SK-N-SH (cell line): ENCODE results near the gene ANKRD12.

Experiments
- CHD2 ChIP-seq: fragments of 150-350 bp; IDR thresholded peaks from 2 replicates; pipeline ENCODE4 v1.6.1; 2018; ENCODE audit warnings: low read length; ENCODE audit not compliant: partially characterized antibody
- EP300 ChIP-seq, 2 experiments: IDR thresholded peaks; 2 replicates each; pipeline versions ENCODE4 v1.4.0 to v1.6.1; 2012; ENCODE audit warnings: borderline replicate concordance in 1 of 2, low read depth in 1 of 2, low read length in 1 of 2
- MEF2A ChIP-seq: IDR thresholded peaks from 2 replicates; pipeline ENCODE4 v1.4.0; 2012; ENCODE audit warnings: low read depth, borderline replicate concordance
- POLR2AphosphoS5 ChIP-seq: IDR thresholded peaks from 2 replicates; pipeline ENCODE4 v1.6.1; 2012; ENCODE audit warnings: low read depth, low read length
- TF ChIP-seq, protein P1 (sequence below): fragments of 200-600 bp; sonication (generic); IDR thresholded peaks from 2 replicates; pipeline ENCODE4 v1.6.1; 2017; ENCODE audit warnings: antibody characterized with exemption, mild to moderate bottlenecking, moderate library complexity
- TF ChIP-seq, protein P2 (sequence below): IDR thresholded peaks from 2 replicates; pipeline ENCODE4 v1.6.1; 2012; ENCODE audit warnings: mild to moderate bottlenecking, low read depth, low read length, moderate library complexity

DNA sequence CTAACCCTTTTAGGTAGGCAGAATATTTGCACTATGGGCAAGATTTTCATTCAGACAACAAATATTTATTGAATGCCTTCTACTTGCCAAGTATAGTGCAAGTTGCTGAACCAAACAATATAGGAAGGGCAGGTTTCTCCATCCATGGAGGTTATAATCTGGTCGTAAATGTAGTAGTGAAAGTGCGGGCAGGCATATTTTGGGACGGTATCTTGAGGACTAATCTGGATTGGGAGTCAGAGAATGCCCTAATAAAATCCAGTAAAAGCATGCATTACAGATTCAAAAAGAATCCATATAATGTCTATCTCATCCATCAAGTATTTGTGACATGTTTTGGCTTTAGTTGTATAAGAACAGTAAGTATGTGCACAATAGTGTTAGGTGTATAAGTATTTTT lies 35.8 kb upstream of the ANKRD12 start:
- TF ChIP-seq, protein P1, sequence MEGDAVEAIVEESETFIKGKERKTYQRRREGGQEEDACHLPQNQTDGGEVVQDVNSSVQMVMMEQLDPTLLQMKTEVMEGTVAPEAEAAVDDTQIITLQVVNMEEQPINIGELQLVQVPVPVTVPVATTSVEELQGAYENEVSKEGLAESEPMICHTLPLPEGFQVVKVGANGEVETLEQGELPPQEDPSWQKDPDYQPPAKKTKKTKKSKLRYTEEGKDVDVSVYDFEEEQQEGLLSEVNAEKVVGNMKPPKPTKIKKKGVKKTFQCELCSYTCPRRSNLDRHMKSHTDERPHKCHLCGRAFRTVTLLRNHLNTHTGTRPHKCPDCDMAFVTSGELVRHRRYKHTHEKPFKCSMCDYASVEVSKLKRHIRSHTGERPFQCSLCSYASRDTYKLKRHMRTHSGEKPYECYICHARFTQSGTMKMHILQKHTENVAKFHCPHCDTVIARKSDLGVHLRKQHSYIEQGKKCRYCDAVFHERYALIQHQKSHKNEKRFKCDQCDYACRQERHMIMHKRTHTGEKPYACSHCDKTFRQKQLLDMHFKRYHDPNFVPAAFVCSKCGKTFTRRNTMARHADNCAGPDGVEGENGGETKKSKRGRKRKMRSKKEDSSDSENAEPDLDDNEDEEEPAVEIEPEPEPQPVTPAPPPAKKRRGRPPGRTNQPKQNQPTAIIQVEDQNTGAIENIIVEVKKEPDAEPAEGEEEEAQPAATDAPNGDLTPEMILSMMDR, result no peak
- TF ChIP-seq MEF2A, result no peak
- TF ChIP-seq, protein P2, sequence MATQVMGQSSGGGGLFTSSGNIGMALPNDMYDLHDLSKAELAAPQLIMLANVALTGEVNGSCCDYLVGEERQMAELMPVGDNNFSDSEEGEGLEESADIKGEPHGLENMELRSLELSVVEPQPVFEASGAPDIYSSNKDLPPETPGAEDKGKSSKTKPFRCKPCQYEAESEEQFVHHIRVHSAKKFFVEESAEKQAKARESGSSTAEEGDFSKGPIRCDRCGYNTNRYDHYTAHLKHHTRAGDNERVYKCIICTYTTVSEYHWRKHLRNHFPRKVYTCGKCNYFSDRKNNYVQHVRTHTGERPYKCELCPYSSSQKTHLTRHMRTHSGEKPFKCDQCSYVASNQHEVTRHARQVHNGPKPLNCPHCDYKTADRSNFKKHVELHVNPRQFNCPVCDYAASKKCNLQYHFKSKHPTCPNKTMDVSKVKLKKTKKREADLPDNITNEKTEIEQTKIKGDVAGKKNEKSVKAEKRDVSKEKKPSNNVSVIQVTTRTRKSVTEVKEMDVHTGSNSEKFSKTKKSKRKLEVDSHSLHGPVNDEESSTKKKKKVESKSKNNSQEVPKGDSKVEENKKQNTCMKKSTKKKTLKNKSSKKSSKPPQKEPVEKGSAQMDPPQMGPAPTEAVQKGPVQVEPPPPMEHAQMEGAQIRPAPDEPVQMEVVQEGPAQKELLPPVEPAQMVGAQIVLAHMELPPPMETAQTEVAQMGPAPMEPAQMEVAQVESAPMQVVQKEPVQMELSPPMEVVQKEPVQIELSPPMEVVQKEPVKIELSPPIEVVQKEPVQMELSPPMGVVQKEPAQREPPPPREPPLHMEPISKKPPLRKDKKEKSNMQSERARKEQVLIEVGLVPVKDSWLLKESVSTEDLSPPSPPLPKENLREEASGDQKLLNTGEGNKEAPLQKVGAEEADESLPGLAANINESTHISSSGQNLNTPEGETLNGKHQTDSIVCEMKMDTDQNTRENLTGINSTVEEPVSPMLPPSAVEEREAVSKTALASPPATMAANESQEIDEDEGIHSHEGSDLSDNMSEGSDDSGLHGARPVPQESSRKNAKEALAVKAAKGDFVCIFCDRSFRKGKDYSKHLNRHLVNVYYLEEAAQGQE, result no peak
- no peak for TF ChIP-seq POLR2AphosphoS5
- no peak for TF ChIP-seq EP300 (IDR thresholded peaks at IDR 0.05; ENCODE audit: borderline replicate concordance in 1 of 2, low read depth in 1 of 2, low read length in 1 of 2)
- no peak for TF ChIP-seq CHD2
